ENCODE data around the gene CCDC192.
"Not testable (repeated sequence)": the region's sequence is repeated elsewhere in the genome, so short reads cannot be mapped to it uniquely, and the experiment has no call there.

The CCDC192 gene

GRCh38 chr5:127846884-127847283 is 143.7 kb downstream of the CCDC192 start:
- DNase-seq (ENCODE audit: low read depth, low spot score), result no peak

DNA sequence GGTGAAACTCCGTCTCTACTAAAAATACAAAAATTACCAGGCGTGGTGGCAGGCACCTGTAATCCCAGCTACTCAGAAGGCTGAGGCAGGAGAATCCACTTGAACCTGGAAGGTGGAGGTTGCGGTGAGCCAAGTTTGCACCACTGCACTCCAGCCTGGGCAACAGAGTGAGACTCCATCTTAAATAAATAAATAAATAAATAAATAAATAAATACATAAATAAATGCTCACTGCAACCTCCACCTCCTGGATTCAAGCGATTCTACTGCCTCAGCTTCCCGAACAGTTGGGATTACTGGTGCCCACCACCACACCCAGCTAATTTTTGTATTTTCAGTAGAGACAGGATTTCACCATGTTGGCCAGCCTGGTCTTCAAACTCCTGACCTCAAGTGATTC is 144.4 kb downstream of the CCDC192 start:
- DNase-seq (ENCODE audit: low read depth, low spot score), result not testable (repeated sequence)

DNA sequence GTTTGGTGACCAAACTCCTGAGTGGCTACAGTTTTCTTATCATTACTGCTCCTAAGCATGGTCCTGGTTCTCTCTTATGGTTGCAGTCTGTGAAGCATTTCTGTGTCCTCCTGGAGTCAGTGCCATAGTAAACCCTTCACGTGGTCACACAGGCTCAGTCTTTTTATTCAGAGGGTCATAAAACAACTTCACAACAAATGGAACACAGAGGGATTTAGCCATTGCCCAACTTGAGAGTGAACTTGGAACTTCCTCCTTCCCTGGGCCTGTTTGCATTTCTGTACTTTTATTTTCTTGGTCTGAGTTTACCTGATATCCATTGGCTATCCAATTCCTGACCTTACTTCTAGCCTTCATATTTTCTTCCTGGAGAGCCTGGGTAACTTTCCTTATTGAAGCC is 144.9 kb downstream of the CCDC192 start:
- DNase-seq (ENCODE audit: low read depth, low spot score), result no peak

GRCh38 chr5:127849408-127849807 is 146.2 kb downstream of the CCDC192 start:
- DNase-seq (ENCODE audit: low read depth, low spot score), result no peak

DNA sequence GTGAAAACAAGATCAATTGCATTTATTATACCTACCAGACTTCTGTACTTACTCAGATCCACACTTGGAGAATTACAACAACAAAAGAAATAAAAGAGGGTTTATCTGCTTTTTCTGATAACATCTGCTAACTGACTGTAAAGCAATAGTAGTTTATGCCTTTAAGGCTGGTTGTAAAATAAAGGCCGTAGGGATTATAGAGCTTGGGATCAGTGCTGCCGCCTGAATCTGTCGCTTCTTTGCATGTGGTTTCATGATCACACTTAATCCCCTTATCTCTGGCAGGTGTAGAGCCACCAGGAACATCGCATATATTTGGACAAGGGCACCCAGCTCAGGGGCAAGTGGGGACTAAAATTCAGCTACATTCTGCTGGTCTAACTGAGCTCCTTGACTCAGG is 146.7 kb downstream of the CCDC192 start:
- no peak for DNase-seq (ENCODE audit: low read depth, low spot score)

DNA sequence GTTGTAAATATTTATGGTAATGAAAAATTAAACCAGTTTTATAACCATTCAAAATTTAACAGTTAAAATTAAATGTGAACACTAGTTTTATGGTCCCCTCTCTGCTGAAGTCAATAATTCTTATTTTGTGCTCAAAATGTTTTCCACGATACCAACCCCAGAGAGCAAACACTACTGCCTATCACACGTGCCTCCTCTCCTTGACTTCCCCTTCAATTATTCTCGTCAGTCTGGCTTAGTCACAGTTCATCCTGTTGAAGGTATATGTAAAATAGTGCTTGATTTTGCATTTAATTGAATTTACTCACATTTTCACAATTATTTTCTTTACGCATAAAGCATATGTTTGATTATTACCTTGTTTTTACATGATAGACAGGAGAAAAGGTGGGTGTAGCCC is 148.8 kb downstream of the CCDC192 start:
- no peak for DNase-seq (ENCODE audit: low read depth, low spot score)

- no peak for DNase-seq (ENCODE audit: low read depth, low spot score)
Observed at GRCh38 chr5:127854520-127854919, 151.3 kb downstream of the CCDC192 start.

DNA sequence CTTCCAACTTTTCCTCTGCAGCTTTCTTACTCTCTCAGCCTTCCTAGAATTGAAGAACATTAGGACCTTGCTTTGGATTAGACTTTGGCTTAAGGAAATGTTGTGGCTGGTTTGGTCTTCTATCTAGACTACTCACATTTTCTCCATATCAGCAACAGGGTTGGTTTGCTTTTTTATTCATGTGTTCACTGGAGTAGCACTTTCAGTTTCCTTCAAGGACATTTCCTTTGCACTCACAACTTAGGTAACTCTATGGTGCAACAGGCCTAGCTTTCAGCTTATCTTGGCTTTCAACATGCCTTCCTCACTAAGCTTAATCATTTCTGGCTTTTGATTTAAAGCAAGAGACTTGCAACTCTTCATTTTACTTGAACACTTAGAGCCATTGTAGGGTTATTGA is 153.1 kb downstream of the CCDC192 start:
- no peak for DNase-seq (ENCODE audit: low read depth, low spot score)

GRCh38 chr5:127858116-127858784 is 155.1 kb downstream of the CCDC192 start:
- DNase-seq (ENCODE audit: low read depth, low spot score), result no peak

DNA sequence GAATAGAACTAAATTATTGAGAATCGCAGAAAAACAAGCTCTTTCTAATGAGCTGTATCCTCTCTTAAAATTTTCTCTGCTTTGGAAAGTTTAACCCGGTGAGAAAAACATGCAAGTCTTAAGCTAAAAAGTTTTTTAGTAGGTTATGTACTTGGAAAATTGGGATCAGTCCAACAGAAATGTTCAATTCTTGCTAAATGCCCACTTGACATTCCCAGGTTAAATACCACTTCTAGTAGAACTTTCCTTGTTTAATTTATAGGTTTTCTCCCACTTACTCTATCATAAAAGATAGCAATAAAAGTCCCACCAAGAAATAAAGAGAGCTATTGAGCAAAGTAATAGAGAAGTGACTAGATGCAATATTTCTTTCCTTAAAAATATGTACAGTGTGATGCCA is 157.1 kb downstream of the CCDC192 start:
- no peak for DNase-seq (ENCODE audit: low read depth, low spot score)

DNA sequence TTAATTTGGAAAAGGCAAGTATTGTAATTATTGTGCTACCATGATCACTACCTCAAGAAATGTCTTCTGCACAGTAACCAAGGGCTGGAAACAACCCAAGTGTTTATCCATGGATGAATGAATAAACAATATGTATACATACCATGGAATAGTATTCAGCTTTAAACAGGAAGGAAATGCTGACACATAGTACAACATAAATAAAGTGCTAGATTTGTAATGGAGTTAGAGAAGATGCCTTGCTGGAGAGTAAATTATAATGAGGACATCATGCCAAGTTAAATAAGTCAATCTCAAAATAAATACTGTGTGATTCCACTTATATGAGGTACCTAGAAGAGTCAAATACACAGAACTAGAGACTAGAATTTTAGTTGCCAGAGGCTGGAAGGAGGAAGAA is 160.0 kb downstream of the CCDC192 start:
- DNase-seq (ENCODE audit: low read depth, low spot score), result no peak

GRCh38 chr5:127863610-127864395 is 160.6 kb downstream of the CCDC192 start:
- no peak for DNase-seq (ENCODE audit: low read depth, low spot score)

GRCh38 chr5:127864511-127864910 is 161.3 kb downstream of the CCDC192 start:
- no peak for DNase-seq (ENCODE audit: low read depth, low spot score)

- DNase-seq (ENCODE audit: low read depth, low spot score), result no peak
Observed at GRCh38 chr5:127865273-127865672, 162.1 kb downstream of the CCDC192 start.

GRCh38 chr5:127867022-127867783 is 164.0 kb downstream of the CCDC192 start:
- no peak for DNase-seq (ENCODE audit: low read depth, low spot score)

DNA sequence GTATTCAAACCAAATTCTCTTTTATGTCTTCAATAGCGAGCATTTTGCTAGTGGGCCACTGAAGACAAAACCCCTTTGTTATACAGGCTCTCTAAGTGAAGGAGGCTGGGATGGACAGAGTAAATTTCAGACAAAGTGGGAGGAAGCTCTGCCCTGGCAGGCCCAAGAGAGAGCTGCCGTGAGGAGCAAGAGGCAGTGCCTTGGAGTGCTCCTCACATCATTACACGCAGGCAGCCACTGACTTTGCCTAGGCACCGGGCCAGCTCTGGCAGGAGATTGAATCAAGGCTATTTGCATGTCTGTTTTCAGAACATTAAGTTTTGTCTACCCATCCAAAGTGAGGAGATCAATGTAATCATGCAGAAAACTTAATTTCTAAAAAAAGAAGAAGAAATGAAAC is 167.7 kb downstream of the CCDC192 start:
- no peak for DNase-seq (ENCODE audit: low read depth, low spot score)

DNA sequence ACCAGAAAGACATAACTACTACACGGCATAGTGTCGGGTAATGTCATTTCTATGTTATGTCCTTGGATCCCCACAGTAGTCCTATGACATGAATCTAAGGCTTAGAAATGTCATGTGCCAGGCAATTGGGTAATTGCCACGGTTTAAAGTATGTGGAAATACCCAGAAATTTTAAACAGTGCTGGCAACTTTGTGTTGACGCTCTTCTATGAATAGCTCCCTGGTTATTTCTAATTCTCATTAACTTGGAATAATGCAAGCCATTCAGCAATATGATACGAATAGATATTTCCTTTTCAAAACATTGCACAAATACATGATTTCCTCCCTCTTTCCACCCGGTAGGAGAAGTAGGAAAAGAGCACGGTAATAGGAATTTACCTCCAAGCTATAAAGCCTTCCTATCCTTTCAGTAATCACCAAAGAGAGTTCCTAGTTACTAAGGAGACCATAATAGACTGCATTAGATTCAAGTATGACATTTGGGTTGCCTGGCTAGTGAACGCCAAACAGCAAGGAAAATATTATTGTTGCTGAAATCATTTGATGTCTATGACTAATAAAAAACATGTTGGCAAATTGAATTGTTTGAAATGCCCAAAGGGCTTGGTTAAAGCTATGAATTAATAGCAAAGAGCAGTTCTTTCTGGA is 168.4 kb downstream of the CCDC192 start:
- peak; percentile 58 for DNase-seq (ENCODE audit: low read depth, low spot score)

- no peak for DNase-seq (ENCODE audit: low read depth, low spot score)
Observed at GRCh38 chr5:127872494-127872893, 169.3 kb downstream of the CCDC192 start.

DNA sequence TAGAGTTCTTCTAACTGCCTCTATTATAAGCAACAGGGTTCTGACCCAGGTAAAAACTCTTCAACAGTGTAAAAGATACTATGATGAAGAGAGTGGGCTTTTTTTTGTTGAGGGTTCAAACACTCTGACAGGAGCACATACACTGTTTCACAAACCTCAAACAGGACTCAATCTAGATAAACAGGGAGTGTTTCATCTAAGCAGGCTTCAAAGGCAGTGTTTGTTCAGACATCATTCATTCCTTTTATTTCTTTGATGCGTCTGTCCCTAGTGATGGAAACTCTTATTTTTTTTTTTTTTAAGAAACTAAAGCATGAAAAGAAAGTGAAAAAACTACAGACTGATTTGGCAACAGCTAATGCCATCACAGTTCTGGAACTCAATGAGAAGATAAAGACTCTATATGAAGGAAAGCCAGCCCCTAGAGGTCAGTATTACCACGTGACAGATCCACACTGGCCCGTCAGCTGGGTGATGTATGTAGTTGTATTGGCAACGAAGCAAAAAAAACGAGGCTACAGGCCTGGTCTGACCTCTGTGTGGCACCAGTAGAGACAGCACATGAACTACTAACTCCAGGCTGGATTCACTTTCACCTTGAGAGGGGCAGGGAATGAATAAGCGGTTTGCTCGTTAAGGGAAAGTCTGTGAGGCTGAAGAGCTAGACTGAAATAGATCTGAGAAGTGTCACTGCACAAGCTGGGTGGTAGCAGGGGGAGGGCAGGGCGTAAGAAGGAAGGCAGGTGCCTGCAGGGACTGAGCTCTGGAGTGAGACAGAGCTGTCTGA is 172.2 kb downstream of the CCDC192 start:
- no peak for DNase-seq (ENCODE audit: low read depth, low spot score)

GRCh38 chr5:127876384-127876783 is 173.2 kb downstream of the CCDC192 start:
- DNase-seq (ENCODE audit: low read depth, low spot score), result no peak

GRCh38 chr5:127878174-127878750 is 175.1 kb downstream of the CCDC192 start:
- DNase-seq (ENCODE audit: low read depth, low spot score), result no peak
